ENCODE measurements around the gene EXOSC7. TPM values are rescaled to one million over a fixed set of nuclear protein-coding genes. Genes with fewer than 3 reads are reported as not detected.
A peak's percentile ranks its signal among the peaks of the same experiment; 100 is the strongest.

EXOSC7 gene
- total and polyA plus RNA-seq, 9 of the 15 experiments (the other 6 are each of a cell fraction or from before 2014, with no cell fraction given): 88.5 to 237 (median 112) TPM

- TF ChIP-seq MEIS2 (IDR thresholded peaks at IDR 0.05; ENCODE audit: partially characterized antibody): peak; percentile 5
- TF ChIP-seq MCM7 (IDR thresholded peaks at IDR 0.05): no peak
- TF ChIP-seq THAP12 (CRISPR knock-in tag; IDR thresholded peaks at IDR 0.05): no peak
- TF ChIP-seq RBM34 (IDR thresholded peaks at IDR 0.05; ENCODE audit: borderline replicate concordance, insufficient read depth, low read length): no peak
- no peak for TF ChIP-seq FOXA3 (CRISPR knock-in tag; conservative IDR thresholded peaks at IDR 0.05 in 1 of 2, IDR thresholded peaks at IDR 0.05 in 1 of 2)
- TF ChIP-seq NFRKB (IDR thresholded peaks at IDR 0.05; ENCODE audit: low read depth): no peak
- TF ChIP-seq RBM15 (IDR thresholded peaks at IDR 0.05; ENCODE audit: insufficient read depth, low read length): no peak
- TF ChIP-seq ZFP36 (IDR thresholded peaks at IDR 0.05; ENCODE audit: low read depth, low read length, partially characterized antibody): no peak
- TF ChIP-seq MCM5 (IDR thresholded peaks at IDR 0.05; ENCODE audit: low read depth): no peak
- TF ChIP-seq L3MBTL2 (IDR thresholded peaks at IDR 0.05): no peak
- no peak for TF ChIP-seq MAFF (IDR thresholded peaks at IDR 0.05; ENCODE audit: low read length)
- no peak for TF ChIP-seq ZBTB7A (IDR thresholded peaks at IDR 0.05; ENCODE audit: borderline replicate concordance, control insufficient read depth, low read depth, low read length)
- TF ChIP-seq CEBPB (tag; IDR thresholded peaks at IDR 0.05): peak; percentile 72
- no peak for TF ChIP-seq ZNF316 (IDR thresholded peaks at IDR 0.05)
- no peak for TF ChIP-seq JUN (IDR thresholded peaks at IDR 0.05; ENCODE audit: borderline replicate concordance, low read depth, low read length)
- no peak for TF ChIP-seq JUN (CRISPR knock-in tag; IDR thresholded peaks at IDR 0.05; ENCODE audit: borderline replicate concordance)
- TF ChIP-seq CHAMP1 (IDR thresholded peaks at IDR 0.05): no peak
- no peak for TF ChIP-seq ZNF224 (CRISPR knock-in tag; IDR thresholded peaks at IDR 0.05)
- TF ChIP-seq CBX5 (IDR thresholded peaks at IDR 0.05; ENCODE audit: borderline replicate concordance, low read depth): no peak
- TF ChIP-seq ADNP (tag; IDR thresholded peaks at IDR 0.05): no peak
- peak; percentile 73 for TF ChIP-seq CBFA2T2 (conservative IDR thresholded peaks at IDR 0.05)
- no peak for TF ChIP-seq PHB (CRISPR knock-in tag; IDR thresholded peaks at IDR 0.05)
- no peak for TF ChIP-seq ZBTB26 (CRISPR knock-in tag; IDR thresholded peaks at IDR 0.05)
- peak; percentile 73; the same call in 1 of the 2 replicates for TF ChIP-seq SMARCE1 (IDR thresholded peaks at IDR 0.05)
- TF ChIP-seq PHF21A (IDR thresholded peaks at IDR 0.05; ENCODE audit: borderline replicate concordance, low read depth): no peak
- TF ChIP-seq ASH1L (IDR thresholded peaks at IDR 0.05; ENCODE audit: borderline replicate concordance, low read depth, partially characterized antibody): no peak
- TF ChIP-seq PHF20 (IDR thresholded peaks at IDR 0.05; ENCODE audit: partially characterized antibody): no peak
Measured at GRCh38 chr3:44966795-44967278, 9.2 kb upstream of the EXOSC7 start (continued).

All from K562 (cell line).